ENCODE data around the gene IFT172. TPM values are rescaled to one million over a fixed set of nuclear protein-coding genes. Genes with fewer than 3 reads are reported as not detected.

Gene IFT172
- total and polyA plus RNA-seq, 2 donors (not counting 3 experiments of a cell fraction or from before 2014, with no cell fraction given) = 29.4 to 34.1 TPM

- no peak for DNase-seq (ENCODE audit: low read depth, low spot score)
- dilution Hi-C loops (cut with MboI; ENCODE audit: extremely low pct_ligation_motif_present, low sequenced_read_pairs) = no loop called here
- BruUV-seq (replicated peaks) = no TSS peak
- H3K4me2 ChIP-seq (ENCODE audit: insufficient read depth, low read length) = no peak overlapping the region
- H3K4me1 ChIP-seq (ENCODE audit: control insufficient read depth, extremely low read depth, insufficient read depth, low read length) = peaks cover 9% of the 10 kb centered on the region
- FAIRE-seq = no peak
- H3K9ac ChIP-seq (replicated peaks; ENCODE audit: extremely low read depth, insufficient read depth, low read length) = no peak overlapping the region
- no peaks in the 10 kb centered on the region for H3K27me3 ChIP-seq (ENCODE audit: control insufficient read depth in 2 of 2, insufficient read depth in 2 of 2, low read length in 2 of 2)
- intact Hi-C loops (cut with micrococcal nuclease) = no loop called here
- TF ChIP-seq POLR2A (IDR thresholded peaks at IDR 0.05; ENCODE audit: low read depth, low read length) = no peak
- no peak for TF ChIP-seq MAX (IDR thresholded peaks at IDR 0.05; ENCODE audit: insufficient read depth, insufficient read length)
- no peak for TF ChIP-seq MYC (IDR thresholded peaks at IDR 0.05; ENCODE audit: low read depth, low read length)
- TF ChIP-seq CTCF (IDR thresholded peaks at IDR 0.05; ENCODE audit: extremely low read depth in 1 of 2, insufficient read depth in 1 of 2, low read depth in 1 of 2, low read length in 2 of 2) = no peak
- POLR2A ChIA-PET = no interaction called here
- no peaks in the 10 kb centered on the region for H3K79me2 ChIP-seq (ENCODE audit: control insufficient read depth, insufficient read depth, low read length)
- H3K9me3 ChIP-seq (replicated peaks; ENCODE audit: control insufficient read depth, insufficient read depth, low read length) = no peaks in the 10 kb centered on the region
- no peaks in the 10 kb centered on the region for H4K20me1 ChIP-seq (replicated peaks; ENCODE audit: control insufficient read depth, extremely low read depth, insufficient read depth, low read length)
- H3K4me3 ChIP-seq (replicated peaks in 1 of 3; ENCODE audit: insufficient read depth in 1 of 3, low read depth in 1 of 3, low read length in 3 of 3) = no peak overlapping the region
- no peaks in the 10 kb centered on the region for H3K9me1 ChIP-seq (replicated peaks; ENCODE audit: control insufficient read depth, extremely low read depth, insufficient read depth, low read length)
- no peak overlapping the region for H2AFZ ChIP-seq (ENCODE audit: low read depth, low read length)
- no peaks in the 10 kb centered on the region for H3K36me3 ChIP-seq (ENCODE audit: control insufficient read depth in 2 of 2, extremely low read depth in 1 of 2, insufficient read depth in 2 of 2, low read length in 2 of 2)
- CTCF ChIA-PET = no interaction called here
- H3K27ac ChIP-seq (ENCODE audit: insufficient read depth, low read depth, low read length) = no peak overlapping the region
Measured at GRCh38 chr2:27501042-27501441, 11.5 kb upstream of the IFT172 start.

GRCh38 chr2:27498975-27499374 is 9.4 kb upstream of the IFT172 start:
- ChIA-PET CTCF (no interaction called here), POLR2A (no interaction called here)
- H4K20me1 ChIP-seq (replicated peaks; ENCODE audit: control insufficient read depth, extremely low read depth, insufficient read depth, low read length) = no peaks in the 10 kb centered on the region
- H3K4me1 ChIP-seq (ENCODE audit: control insufficient read depth, extremely low read depth, insufficient read depth, low read length) = peaks cover 16% of the 10 kb centered on the region
- FAIRE-seq (no peak), DNase-seq (ENCODE audit: low read depth, low spot score) (no peak)
- H3K4me2 ChIP-seq (ENCODE audit: insufficient read depth, low read length) = no peak overlapping the region
- H2AFZ ChIP-seq (ENCODE audit: low read depth, low read length) = no peak overlapping the region
- TF ChIP-seq MAX (IDR thresholded peaks at IDR 0.05; ENCODE audit: insufficient read depth, insufficient read length) = no peak
- no peak for TF ChIP-seq GATA2 (IDR thresholded peaks at IDR 0.05; ENCODE audit: insufficient read depth, insufficient read length, low read depth, low read length)
- no peak for TF ChIP-seq FOS (IDR thresholded peaks at IDR 0.05; ENCODE audit: borderline replicate concordance, insufficient read depth, low read length)
- TF ChIP-seq JUN (IDR thresholded peaks at IDR 0.05; ENCODE audit: borderline replicate concordance, insufficient read depth, insufficient read length, low read depth) = no peak
- no peak for TF ChIP-seq CTCF (IDR thresholded peaks at IDR 0.05; ENCODE audit: extremely low read depth in 1 of 2, insufficient read depth in 1 of 2, low read depth in 1 of 2, low read length in 2 of 2)
- TF ChIP-seq POLR2AphosphoS5 (IDR thresholded peaks at IDR 0.05; ENCODE audit: insufficient read depth, low read depth, low read length) = no peak
- H3K27ac ChIP-seq (ENCODE audit: insufficient read depth, low read depth, low read length) = no peak overlapping the region
- H3K79me2 ChIP-seq (ENCODE audit: control insufficient read depth, insufficient read depth, low read length) = no peaks in the 10 kb centered on the region
- H3K36me3 ChIP-seq (ENCODE audit: control insufficient read depth in 2 of 2, extremely low read depth in 1 of 2, insufficient read depth in 2 of 2, low read length in 2 of 2) = no peaks in the 10 kb centered on the region
- no peaks in the 10 kb centered on the region for H3K9me3 ChIP-seq (replicated peaks; ENCODE audit: control insufficient read depth, insufficient read depth, low read length)
- H3K9me1 ChIP-seq (replicated peaks; ENCODE audit: control insufficient read depth, extremely low read depth, insufficient read depth, low read length) = no peaks in the 10 kb centered on the region
- intact Hi-C loops (cut with micrococcal nuclease) = no loop called here
- no peaks in the 10 kb centered on the region for H3K27me3 ChIP-seq (ENCODE audit: control insufficient read depth in 2 of 2, insufficient read depth in 2 of 2, low read length in 2 of 2)
- H3K4me3 ChIP-seq (replicated peaks in 1 of 3; ENCODE audit: insufficient read depth in 1 of 3, low read depth in 1 of 3, low read length in 3 of 3) = no peak overlapping the region
- BruUV-seq (replicated peaks) = no TSS peak
- no peak overlapping the region for H3K9ac ChIP-seq (replicated peaks; ENCODE audit: extremely low read depth, insufficient read depth, low read length)
- dilution Hi-C loops (cut with MboI; ENCODE audit: extremely low pct_ligation_motif_present, low sequenced_read_pairs) = no loop called here
